GM21367 (cell line): ENCODE measurements around the gene ZNF488.
"Not testable (repeated sequence)": the region's sequence is repeated elsewhere in the genome, so short reads cannot be mapped to it uniquely, and the experiment has no call there.

ENCODE experiments used
- ATAC-seq: cut with Tn5 transposase; IDR thresholded peaks from one replicate; pipeline ENCODE4 v1.9.1; 2021; ENCODE audit not compliant: unreplicated experiment

The ZNF488 gene

DNA sequence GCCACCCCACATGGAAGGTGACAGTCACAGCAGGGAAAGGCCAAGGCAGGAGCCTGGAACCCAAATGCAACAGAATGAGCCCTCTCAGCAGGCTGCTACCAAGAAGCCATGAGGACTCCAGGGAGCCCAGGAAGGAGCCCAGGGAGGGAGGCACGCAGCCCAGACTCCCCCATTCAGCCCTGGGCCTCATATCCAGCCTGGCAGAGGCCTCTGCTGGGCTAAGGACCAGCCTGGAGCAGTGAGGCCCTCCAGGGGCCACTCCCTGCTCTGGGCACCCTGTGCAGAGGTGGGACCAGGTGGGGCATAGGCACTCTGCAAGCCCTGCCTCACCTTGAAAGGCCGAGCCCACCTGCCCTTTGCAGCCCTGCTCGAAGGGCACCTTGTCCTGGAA lies 25.8 kb upstream of the ZNF488 start:
- no peak for ATAC-seq

DNA sequence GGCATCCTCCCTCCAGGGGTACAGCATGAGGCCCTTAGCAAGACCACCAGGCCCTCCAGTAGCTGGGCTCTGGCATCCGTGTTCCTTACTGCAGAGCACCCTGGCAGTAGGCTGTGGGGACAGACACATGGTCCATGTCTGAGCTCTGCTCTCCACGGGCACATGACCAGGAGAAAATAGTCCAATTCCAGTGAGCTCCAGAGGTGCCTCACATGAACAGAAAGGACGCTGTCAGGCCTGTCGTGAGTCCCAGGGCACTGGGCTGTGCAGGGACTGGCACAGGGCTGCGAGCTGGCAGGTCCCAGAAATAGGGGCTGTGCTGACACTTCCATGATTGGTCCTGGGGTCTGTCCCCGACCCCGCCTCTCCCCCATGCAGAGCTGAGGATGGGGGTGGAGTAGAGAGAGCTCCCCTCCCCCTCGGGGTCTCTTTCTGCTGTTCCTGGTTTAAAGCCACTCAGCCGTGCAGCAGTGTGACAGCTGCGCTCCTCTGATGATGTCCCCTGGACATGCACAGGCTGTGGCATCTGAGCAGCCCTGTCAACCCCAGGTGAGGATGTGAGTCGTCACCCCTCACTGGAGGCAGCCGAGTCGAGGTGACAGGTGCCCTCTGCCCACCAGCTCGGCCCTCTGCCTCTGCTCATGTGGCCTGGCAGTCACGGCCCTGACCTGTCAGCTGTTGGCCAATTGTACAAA lies 25.2 kb upstream of the ZNF488 start:
- ATAC-seq: no peak

DNA sequence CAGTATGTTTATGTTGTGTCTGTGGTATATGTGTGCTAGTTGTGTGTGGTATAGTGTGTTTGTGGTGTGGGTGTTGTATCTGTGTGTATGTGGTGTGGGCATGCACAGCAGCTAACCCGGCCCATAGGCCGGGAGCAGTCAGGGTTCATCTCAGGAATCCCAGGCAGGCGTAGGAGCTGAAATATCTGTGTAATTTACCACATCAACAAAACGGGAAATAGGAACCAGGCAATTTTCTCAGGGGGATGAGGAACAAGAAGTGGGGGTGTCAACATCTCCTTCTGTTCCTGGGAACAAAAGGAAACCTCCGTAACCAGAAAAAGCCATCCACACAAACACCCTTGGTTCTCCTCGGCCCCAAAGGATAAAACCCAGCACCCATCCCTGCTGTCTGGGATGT lies 24.5 kb upstream of the ZNF488 start:
- ATAC-seq: no peak

DNA sequence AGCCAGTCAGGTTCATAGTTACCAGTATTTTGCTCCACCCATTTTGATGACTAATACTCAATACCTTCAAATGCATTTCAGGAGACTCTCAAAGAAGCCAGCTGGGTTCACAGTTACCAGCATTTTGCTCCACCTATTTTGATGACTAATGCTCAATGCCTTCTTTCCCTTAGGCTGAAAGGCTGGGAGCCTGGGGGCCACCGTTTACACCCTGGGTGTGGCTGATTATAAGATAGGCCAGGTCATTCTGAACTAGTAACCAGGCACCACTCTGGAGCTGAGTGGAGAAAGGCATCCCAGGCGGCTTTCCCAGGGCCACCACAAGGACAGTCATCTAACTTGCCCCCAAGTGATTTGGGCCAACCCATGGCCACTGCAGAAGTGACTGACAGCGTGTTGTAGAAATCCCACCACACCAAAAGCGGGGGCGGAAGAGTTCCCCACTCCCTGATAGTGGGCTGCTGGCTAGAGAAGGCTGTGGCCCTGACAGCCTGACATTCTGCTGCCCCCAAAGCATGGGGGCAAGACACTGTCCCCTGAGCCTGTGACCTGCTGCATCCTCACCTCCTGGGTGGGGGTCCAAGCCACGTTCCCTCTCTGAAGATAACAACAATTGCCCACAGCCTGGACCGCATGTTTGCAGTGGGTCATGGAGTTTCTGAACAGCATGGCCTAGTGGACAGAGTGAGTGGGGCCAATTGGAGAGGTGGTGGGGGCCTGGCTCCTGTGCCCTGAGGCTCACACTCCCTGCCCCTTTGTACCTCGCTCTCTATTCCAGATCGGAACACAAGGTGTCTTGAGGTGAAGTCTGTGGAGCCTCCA lies 23.0 kb upstream of the ZNF488 start:
- ATAC-seq: no peak

DNA sequence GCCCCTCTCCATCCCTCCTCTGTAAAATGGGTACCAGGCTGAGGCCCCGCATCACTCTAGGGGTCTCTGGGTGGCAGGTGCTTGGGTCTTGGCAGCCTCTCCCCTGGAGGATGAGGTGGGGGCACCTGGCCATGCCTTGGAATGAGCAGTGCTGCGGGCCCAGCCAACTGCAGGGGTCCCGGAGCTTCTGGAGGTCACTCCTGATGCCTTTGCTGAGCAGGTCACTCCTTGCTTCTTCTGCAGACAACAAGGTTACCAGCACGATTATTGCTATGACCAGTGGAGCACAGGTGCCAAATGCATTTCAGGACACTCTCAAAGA lies 22.4 kb upstream of the ZNF488 start:
- ATAC-seq: no peak

DNA sequence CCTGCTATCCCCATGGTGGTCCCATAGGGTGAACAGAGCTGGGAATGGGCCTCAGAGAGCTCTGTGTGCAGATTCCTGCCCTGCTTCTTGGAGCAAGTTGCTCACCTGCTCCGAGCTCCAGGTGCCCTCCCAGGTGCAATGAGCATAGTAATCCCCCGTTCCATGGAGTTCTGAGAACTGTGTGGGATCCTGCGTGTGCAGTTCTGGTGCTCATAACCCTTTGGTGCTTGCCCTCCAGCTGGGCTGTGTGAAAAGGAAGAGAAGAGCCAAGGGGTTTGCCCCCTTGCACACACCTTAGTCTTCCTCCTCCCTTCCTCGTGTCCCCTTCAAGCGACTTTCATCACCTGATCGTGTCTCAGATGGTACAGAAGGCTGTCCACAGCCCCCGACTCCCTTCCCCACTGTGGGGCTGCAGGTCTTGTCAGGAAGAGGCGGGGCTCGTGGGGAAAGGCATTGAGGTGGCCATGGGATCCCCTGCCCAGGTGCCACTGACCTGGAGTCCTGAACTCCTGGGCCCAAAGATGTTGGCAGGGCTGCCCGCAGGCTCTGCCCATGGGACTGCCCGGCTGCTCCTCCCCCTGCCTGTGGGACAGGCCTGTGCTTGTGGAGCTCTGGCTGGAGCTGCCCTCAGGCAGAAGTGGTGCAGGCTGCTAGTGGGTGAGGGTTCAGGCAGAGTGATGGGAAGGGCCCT lies 21.9 kb upstream of the ZNF488 start:
- ATAC-seq: no peak

DNA sequence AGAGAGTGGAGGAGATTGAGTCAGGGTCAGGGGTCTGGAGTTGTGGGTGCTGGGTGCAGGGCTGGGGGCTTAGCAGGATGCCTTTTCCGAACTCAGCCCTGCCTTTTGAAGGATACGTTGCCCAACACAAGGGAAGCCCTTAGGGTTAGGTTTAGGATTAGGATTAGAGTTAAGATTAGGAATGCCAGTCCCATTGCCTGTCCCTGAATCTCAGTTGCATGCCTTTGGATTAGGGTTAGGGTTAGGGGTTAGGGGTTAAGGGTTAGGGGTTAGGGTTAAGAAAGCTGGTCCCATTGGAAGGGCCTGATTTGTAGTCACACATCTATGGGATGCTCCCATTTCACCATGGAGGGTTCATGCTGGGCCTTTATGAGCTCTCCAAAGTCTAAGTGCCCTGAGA lies 20.8 kb upstream of the ZNF488 start:
- no peak for ATAC-seq

DNA sequence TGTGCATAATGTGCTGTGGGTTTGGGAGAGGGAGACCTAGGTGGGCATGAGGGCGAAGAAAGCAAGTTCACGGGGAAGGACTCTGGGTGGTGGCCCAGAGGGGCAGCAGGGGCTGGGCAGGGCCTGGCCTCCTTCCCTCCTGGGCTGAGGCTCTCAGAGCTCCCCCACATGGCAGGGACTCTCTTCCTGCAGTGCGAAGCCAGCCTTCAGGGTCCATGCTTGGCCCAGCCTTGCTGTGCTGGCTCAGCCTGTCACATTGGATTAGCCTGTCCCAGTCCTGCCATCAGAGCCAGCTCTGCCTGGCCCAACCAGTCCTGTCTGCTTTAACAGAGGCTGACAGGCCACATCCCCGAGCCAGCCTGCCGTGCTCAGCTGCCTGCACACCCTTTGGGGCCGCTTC lies 20.4 kb upstream of the ZNF488 start:
- ATAC-seq: no peak

DNA sequence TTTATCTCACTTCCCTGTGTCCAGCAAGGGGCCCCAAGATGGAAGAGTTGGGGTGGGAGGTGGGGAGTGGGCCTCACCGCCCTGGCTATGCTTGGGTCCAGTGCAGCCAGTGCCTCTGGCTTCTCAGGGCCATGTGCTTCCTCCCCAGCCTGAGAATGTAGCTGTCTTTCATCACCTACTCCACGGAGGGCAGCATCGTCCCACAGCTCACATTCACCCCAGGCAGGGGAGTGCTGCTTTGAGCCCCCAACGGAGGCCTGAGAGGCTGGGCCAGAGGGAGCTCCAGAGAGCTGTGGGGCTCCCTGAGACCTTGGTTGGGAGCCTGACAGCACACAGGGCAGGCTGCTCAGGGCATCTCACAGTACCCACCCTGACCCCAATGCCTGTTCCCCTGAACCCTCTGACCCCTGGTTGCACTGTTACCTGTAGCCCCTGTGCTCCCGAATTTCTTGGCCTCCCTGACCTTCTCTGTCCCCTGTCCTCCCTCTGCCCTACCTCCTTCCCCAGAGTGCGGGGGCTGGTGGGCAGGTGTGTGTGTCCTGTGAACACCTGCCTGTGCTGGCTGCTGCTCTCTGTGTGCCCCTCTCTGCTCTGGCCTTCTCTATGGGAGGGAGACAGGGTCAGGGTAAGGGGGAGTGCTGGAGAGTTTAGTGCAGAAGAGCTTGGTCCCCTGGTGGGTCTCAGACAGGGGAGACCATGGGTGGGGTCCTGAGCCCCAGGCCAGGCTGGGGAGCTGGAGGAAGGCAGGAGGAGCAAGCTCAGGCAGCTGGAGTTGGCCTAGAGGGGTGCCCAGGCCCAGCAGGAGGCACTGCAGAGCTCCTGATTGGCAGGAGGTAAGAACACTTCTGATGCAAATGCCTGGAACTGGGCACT lies 19.6 kb upstream of the ZNF488 start:
- ATAC-seq: no peak

DNA sequence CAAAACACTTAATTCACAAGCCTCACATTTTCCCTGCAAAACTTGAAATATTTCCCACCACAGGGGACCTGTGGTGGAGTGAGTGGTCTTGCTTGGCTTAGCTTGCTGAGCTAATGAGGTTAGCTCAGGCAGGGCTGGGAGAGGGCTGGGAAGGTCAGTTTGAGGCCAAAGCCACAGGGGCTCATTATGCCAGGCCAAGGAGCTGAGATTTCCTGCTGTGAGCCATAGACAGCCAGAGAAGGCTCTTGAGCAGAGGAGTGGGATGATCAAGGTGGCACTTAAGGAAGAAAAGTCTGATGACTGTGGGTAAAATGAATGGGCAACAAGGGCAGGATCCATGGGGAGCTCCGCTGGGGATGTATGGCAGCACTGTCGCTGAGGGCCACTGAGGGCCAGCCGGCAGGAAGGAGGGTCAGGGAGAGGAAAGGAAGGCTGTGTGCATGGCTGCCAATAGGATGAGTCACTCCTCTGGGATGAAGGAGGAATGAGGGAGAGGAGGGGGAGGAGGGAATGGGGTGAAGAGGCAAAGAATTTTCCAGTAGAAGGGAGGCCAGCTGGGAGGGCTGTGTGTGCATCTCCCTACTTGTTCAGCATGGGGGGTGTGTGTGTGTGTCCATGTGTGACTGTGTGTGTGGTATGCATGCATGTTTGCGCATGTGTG lies 18.7 kb upstream of the ZNF488 start:
- ATAC-seq: no peak

DNA sequence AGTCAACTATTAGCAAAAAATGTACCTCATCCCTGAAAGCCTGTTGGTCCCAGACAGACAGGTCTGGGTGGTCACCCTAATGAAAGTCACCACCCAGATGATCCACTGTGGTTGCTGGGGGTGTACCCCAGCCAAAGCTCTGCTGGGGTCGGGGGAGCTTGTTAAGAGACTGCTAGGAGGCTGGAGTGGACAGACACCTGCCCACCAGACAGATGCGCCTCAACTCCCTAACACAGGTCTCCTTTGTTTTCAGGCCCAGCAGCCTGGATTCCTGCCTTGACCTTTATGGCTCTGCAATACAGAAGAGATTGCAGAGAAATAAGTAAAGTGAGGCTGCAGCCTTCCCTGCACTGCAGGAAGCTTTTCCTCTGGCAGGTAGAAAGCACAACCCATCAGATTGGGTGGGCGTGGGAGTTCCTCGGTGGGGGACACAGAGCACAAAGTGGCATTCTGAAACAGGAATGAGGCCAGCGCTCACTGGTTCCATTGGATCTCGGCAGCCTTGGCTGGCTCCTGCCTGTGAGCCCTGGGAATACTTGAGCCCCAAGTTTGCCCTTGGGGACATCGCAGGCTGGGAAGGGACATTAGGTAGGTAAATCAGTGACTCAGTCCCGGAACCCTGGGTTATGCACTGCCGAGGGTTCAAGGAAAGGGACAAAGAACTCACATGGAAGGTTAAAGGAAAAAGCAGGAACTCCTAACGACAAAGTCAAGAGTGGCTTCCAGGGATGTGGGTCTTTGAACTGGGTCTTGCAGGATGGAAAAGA lies 18.0 kb upstream of the ZNF488 start:
- ATAC-seq: no peak

DNA sequence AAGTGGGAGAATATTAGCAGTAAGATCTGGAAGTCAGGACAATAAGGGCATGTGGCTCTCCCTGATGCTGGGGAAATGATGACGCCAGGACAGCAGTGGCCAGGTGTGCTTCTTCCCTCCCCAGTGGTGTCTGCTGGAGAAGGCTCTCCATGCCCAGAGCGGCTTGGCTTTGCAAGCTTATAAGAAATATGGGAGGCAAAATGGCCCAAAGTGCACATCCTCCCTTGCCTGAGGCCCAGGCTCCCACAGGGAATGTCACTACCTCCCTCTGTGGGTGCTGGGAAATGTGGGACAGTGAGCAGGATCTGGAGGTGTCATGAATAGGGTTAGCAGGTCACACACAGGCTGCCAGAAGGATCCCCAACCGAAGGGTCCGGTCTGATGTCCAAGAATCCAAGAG lies 17.1 kb upstream of the ZNF488 start:
- no peak for ATAC-seq

DNA sequence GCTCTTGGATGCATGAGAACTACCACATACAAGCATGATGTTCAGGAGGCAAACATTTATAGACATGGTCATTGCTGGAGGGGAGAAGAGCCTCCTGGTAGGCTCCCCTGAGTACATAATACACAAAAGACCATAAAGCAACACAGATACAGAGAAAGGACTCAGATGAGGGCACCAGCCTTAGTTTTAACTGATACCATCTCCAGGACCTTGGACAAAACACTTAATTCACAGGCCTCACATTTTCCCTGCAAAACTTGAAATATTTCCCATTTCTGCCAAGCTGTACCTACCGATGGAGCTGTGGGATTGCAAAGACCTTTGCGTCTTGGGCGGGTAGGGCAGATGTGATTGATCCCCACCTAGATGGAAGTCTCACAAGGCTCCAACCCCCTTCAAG lies 16.7 kb upstream of the ZNF488 start:
- no peak for ATAC-seq

DNA sequence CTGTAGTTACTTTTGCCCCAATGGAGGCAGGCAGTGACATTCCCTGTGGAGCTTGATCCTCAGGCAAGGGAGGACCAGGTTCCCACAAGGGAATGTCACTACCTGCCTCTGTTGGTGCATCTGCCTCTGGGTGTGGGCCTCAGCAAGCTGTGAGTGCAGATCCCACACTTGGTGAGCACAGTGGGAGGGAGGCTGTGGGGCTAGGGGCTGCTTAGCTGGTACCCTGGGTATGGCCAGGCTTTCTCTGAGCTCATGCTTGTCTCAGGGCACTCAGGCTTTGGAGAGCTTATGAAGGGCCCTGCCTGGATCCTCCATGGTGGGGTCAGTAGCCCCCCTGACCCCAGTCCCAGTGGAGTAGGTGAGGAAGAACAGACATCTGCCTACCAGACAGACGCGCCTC lies 16.2 kb upstream of the ZNF488 start:
- no peak for ATAC-seq

DNA sequence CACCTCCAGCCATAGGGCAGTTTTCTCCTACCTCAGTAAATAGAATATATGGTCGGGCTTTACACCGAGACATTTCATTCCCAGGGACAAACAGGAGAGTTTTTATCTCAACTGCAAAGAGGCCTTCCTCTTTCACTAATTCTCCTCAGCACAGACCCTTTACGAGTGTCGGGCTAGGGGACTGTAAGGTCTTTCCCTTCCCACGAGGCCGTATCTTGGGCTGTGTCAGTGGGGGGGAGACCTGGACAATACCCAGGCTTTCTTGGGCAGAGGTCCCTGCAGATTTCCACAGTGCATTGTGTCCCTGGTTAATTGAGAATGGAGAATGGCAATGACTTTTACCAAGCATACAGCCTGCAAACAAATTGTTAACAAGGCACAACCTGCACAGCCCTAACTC lies 13.2 kb upstream of the ZNF488 start:
- ATAC-seq: no peak

DNA sequence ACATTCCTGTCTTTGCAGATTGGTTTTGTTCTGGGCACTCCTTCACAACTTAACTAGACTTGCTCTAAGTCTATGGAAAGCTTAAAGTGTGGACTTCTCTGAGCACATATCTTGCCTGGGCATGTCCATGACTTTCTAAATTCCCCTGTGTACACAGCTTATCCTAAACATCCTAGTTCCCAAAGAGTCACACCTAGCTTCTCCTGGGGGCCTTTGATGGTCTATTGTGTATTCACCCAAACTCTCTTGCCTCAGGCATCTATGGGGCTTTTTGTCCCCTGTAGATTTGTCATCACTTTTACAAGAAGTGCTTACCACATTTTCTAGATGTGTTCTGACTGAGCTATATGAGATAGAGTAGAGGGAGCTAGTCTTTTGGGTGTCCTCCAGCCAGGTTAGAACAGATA lies 12.2 kb upstream of the ZNF488 start:
- ATAC-seq: no peak

DNA sequence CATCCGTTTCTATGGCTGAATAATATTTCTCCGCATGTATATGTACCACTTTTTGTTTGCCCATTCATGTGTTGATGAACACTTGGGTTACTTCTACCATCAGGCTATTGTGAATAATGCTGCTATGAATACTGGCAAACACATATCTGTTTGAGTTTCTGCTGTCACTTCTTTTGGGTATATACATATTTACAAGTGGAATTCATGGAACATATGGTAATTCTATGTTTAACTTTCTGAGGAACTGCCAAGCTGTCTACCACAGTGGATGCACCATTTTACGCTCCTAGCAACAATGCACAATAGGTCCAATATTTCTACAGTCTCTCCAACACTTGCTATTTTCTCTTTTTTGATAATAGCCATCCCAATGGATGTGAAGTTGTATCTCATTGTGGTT lies 5.5 kb upstream of the ZNF488 start:
- ATAC-seq: no peak

DNA sequence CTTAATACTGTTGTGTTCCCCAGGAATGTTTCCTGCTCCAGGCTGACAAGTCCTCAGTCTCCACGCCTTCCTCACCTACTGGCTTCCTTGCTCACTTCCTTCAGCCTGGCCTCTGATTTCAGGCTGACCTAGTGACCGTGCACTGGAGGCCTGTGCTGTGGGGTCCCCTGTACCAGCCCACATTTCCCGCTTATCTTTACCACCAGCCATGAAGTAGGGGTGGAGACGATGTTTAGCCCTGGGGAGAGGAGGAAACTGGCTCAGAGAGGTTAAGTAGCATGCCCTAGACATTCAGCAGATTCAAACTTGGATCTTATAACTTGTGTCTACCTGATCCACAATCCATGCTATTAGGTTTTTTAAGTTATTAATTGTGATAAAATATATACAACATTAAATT lies 4.8 kb upstream of the ZNF488 start:
- no peak for ATAC-seq

DNA sequence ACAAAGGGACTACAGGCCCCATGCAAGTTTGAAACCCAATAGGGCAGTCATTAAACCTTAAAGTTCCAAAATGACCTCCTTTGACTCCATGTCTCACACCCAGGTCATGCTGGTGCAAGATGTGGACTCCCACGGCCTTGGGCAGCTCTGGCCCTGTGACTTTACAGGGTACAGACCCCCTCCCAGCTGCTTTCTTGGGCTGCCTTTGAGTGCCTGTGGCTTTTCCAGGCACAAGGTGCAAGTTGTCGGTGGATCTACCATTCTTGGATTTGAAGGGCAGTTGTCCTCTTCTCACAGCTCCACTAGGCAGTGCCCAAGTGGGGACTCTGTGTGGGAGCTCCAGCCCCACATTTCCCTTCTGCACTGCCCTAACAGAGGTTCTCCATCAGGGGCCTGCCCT lies 2.0 kb upstream of the ZNF488 start:
- not testable (repeated sequence) for ATAC-seq
